Measurements from ENCODE around the gene TNFRSF4.
"Not testable (repeated sequence)": the region's sequence is repeated elsewhere in the genome, so short reads cannot be mapped to it uniquely, and the experiment has no call there.

Gene TNFRSF4

DNA sequence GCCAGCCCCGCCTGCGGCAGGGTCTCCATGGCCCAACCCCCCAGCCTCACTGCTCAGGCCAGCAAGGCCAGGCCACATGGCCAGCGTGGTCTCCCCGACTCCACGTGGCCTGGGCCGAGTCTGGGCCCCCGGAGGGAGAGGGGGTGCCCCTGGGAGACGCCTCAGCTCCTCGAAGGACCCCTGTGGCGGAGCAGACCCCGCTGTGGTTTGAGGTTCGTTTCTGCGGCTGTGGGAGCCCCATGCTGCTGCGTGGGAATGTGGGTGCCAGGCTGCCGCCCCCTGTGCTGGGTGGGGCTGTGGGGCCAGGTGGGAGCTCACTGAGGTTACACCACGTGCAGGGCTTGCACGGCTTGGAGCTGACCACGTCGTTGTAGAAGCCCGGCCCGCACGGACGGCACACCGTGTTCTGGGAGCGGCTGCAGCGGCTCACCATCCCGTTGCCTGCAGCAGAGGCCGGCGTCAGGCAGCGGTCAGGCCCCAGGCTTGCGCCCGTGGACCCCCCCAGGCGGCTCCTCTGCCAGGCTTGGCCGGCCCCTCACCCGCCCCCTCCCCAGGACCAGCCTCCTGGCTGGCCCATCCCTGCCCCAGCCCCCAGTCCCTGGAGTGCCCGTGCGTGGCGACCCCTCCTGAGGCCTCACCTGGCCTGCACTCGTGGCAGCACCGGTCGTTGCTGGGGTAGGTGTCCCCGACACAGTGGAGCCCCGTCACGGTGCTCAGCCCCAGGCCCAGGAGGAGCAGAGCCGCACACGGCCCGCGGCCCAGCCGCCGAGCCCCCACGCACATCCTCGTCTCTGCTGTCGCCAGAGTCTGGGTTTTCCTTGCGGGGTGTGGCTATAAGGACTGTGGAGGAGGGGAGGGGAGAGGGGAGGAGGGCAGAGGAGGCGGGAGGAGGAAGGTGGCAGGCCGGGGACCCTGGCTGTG, at the start of gene TNFRSF4:
Gene TNFRSF4 (minus strand): TSS at position 809 of the 921 bp plus-strand sequence. CDS start 26 bp downstream, at position 783.
- DNase-seq: no peak

DNA sequence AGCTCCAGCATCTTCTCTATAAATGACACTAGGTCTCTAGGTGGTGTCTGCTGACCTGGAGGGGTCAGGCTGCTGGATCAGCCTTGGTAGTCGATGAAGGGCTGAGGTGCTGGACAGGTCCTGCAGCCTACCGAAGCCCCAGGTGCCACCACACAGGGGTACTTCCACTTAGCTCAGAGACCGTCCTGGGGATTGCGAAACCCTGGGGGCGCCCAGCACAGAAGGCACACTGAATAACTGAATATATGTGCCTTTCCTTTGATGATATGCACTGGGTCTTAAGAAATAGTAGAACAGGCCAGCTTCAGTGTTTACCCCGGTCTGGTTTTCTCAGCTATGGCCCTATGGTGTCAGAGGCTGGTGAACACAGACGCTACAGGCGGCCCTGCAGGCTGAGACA, 48.8 kb upstream of the TNFRSF4 start:
- no peak for DNase-seq

DNA sequence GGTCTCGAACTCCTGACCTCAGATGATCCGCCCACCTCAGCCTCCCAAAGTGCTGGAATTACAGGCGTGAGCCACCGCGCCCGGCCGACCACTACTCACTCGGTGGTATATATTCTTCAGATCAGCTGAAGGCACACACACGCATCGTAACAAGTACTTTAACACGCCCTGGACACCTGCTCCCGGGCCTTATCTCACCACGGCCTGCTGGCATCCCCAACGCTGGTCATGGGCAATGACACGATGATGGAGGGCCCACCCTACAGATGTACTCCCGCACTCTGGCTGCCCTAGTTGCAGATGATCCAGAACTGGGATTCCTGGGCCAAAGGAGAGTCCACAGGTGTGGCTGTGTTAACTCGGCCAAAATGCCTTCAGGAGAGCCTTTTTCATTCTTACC, 48.1 kb upstream of the TNFRSF4 start:
- DNase-seq: no peak

DNA sequence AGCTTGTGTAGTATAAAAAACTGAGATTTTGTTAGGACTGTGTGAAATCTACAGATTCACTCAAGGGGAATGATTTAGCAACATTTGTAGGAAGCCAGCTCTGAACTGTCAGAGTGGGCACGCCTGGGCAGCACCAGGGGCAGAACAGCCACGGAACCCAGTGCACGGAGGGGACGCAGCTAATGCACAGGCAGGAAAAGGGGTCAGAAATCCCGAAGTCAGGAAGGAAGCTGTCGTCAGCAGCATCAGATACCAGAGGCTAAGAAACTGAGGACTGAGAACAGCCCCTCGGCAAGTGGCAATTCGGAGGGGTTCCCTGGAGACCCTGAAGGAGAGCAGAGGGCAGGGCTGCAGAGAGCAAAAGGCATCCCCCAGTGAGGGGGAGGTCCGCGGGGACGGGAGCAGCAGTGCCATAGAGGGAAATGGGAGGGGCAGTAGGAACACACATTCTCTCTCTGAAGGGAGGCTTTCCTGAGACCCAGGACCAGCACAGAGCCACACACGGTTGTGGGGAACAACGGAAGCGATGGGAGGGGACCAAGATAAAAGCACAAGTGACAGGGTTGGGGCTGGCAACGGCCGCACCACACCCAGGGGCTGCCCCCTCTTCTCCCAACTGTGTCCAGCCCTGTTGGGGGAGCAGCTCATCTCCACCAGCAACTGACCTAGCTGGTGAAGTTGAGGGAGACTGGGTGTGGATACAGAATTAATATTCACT, 47.0 kb upstream of the TNFRSF4 start:
- no peak for DNase-seq

DNA sequence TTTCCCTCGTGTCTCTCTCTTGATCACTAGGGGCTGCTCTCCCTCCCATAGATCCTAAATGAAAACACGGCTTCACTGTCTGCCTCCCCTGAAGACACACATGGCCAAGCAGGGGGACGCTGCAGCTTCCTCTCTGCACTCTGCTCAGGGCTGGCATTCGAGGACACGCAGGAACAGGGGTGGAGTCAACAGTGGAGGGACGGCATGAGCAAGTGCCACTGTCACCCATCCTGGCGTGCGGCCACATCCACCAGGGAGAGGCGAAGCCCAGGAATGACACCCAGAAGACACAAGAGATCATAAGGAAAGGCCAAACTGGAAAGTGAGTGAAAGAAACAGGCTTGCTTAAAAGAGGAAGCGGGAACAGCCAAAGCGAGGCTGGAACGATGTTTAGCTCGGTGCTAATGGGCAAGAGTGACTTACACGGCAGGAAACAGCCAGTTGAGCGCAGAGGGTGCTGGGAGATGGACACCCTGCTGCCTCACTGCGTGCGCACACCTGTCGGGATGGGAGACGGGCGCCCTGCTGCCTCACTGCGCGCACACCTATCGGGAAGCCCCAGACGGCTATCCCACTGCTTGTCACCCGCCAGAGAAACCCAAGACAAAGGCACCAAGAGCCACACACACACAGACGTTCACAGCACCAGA, 46.1 kb upstream of the TNFRSF4 start:
- DNase-seq: no peak

DNA sequence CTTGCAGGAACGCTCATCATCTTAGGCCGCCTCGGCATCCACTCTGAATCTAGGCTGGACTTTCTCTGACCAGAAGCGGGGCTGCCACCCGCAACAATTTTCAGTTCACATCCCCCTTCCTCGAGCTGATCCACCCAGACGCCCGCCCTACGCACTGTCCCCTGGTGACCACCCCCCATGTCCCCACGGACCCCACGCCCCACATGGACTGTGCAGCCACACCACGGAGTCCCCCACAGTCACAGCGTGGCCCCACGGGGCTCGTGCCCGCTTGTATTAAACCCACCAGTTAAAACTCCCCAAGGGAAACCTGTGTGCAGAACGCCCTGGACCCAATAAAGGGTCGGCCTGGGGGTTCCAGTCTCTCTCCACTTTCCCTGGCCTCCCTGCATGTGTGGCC, 45.6 kb upstream of the TNFRSF4 start:
- no peak for DNase-seq

DNA sequence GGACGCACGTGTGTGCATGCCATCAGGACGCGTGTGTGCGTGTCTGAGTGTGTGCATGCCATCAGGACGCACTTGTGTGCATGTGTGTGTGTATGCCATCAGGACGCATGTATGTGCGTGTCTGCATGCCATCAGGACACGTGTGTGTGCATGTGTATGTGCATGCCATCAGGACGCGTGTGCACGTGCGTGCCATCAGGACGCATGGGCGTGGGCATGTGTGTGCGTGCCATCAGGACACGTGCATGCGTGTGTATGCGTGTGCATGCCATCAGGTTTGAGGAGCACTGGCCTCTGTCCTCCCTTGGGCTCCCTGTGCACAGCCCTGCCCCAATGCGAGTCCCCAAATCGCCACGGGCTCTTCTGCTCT, 45.2 kb upstream of the TNFRSF4 start:
- DNase-seq: no peak

DNA sequence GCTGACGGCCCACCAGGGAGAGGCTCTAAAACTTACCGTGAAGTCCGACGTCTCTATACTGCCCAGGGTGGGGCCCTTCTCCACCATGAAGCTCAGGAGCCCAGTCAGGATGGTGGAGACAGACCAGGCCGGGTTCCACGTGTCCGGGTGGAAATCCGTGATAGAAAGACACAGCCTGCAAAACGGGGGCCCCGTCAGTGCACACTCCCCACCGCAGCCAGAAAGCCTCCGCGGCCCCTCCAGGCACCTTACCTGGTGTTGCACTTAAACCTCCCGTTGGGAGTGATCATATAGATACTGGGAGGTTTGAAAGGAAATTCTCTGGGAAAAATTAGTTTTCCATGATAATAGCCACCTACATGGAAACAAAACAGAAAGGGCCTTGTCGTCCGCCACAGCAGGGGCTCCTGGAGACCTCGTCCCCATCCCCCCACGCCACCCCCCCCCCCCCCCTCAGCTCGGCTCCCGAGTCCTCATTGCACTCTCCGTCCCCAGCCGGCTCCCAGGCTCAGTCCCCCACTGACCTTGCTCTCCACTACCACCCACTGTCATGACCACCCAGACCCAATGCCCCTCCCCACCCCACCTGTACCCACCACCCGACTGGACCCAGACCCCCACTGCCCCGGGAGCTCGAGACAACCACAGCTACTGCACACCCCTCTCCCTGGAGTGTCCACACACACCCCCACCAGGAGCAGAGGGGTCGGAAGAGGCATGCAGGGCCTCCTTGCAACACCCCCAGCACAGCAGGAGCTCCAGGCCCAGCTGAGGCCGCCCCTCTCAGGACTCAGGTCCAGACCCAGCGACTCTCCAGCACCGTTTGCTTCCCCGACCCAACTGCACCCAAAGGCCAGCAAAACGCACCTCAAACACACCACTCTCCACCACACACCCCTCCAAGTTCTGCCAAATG, 43.3 kb upstream of the TNFRSF4 start:
- no peak for DNase-seq

DNA sequence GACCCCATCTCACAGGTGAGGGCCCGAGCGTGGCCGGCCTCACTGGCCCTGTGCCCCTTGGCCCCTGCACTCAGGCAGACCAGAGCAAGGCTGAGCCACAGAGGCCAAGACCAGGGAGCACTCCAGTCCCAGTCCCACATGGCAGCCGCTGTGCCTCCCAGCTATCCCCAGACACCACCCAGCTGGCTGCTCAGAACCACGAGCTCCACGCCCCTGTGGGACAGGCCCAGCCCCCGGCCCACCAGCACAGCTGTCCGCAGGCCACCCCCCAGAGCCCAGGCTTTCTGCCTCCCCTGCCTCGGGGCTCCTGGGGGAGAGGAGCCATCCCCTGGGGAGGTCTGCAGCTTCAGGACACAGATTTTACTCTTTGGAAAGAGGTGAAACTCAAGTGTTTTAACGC, 41.7 kb upstream of the TNFRSF4 start:
- no peak for DNase-seq

DNA sequence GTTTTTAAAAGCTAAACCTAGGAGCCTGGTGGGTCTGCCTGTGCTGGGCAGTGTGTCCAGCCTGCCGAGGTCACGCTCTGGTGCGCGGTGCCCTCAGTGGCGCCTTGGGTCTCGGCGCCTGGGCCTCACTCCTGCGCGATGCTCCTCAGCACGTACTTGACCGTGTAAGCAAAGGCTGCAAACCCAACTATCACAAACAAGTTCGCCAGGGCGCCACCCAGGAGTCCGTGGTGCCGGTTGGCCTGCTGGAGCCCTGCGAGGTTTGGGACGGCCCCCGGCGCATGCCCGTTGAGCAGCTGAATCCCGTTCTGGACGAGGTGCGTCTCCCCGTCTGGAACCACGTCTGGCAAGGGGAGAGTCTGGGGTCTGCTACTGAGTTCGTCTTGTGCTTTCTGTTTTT, 41.1 kb upstream of the TNFRSF4 start:
- DNase-seq: no peak

DNA sequence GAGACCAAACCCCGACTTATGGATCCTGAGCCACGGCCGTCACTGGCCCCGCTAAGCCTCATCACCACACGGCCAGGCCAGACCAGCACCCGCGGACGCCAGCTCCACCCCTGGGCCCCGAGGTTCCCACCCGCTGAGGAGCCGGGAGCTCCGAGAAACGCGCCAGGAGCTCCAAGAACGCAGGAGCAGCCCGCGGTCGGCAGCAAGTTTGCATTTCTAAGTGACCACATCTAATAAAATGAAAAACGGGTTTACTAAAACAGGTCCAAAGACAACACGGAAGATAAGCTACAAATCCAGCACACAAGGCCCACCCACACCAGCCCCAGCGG, 40.7 kb upstream of the TNFRSF4 start:
- DNase-seq: no peak

DNA sequence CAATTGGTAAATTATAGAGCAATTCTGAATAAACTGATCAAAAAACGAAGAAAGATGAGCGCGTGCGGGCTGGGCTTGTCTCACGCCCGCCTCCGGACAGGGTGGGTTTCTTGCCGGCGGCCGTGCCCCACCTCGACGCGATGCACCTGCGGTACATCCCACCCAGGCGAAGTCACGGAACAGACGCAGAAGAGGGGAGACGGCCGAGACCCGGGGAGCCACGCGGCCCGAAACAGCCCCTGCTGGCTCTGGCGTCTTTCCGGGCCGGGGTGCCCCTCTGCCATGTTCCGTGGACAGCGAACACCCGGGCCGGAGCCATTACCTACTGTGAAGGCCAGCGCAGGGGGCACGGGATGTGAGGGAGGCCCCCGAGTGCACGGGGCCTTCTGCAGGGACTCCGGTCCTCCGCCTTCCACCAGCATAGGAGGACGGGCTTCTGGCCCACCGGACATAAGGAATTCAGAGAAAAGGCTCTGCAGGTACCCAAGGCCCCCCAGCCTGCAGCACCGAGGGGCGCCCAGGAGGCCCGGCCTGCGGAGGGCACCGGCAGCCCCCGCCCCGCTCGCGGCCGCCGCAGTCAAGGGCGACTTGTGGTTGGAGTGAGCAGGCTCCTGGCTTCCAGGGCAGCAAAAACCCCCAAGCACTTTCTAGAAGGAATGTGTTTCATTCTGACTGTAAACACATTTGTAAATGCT, 40.2 kb upstream of the TNFRSF4 start:
- DNase-seq: no peak

DNA sequence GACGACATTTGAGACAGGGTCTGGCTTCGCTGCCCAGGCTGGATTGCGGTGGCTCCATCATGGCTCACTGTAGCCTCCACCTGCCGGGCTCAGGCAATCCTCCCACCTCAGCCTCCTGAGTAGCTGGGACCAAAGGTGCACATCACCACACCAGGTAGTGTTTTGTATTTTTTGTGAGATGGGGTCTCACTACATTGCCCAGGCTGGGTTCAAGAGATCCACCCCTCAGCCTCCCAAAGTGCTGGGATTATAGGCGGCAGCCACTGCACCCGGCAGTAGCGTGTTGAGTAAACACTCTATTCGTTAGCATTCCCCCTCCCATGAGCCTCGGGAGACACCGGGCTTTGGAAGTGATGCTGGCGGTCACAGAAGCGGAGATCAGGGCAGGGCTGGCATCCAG, 39.4 kb upstream of the TNFRSF4 start:
- DNase-seq: no peak

DNA sequence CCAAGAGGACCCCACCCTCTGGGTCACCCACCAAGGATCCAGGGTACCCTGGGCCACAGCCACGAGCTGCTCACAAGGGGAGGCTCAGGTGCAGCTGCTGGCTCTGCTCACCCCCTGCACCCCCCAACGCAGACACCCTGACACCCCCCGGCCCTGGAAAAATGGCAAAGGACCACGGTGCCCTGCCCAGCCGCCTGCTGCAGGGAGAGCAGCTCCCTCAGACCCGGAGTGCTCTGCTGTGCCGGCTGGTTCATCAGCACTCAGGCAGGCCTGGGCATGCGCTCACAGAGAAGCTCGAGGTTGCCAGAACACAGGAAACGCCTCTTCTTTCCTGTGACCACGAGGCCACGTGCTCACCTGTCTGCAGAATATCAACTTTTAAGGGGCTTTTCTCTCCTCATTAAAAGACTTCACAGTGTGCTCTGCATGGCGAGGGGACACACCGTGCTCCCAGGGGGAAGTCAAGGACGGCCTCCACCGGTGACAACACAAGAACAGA, 36.9 kb upstream of the TNFRSF4 start:
- DNase-seq: no peak

DNA sequence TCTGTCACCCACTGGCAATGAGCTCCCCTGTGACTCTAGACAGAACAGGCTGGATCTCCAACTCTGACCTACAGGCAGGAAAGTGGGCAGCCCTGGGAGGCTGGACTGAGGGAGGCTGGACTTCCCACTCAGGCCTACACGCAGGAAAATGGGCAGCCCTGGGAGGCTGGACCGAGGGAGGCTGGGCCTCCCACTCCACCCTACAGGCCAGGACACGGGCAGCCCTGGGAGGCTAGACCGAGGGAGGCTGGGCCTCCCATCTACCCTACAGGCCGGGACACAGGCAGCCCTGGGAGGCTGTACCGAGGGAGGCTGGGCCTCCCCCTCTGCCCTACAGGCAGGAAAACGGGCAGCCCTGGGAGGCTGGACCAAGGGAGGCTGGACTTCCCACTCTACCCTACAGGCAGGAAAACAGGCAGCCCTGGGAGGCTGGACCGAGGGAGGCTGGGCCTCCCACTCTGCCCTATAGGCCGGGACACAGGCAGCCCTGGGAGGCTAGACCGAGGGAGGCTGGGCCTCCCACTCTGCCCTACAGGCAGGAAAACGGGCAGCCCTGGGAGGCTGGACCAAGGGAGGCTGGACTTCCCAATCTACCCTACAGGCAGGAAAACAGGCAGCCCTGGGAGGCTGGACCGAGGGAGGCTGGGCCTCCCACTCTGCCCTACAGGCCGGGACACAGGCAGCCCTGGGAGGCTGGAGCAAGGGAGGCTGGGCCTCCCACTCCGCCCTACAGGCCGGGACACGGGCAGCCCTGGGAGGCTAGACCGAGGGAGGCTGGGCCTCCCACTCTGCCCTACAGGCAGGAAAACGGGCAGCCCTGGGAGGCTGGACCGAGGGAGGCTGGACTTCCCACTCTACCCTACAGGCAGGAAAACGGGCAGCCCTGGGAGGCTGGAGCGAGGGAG, 34.3 kb upstream of the TNFRSF4 start:
- DNase-seq: not testable (repeated sequence)

DNA sequence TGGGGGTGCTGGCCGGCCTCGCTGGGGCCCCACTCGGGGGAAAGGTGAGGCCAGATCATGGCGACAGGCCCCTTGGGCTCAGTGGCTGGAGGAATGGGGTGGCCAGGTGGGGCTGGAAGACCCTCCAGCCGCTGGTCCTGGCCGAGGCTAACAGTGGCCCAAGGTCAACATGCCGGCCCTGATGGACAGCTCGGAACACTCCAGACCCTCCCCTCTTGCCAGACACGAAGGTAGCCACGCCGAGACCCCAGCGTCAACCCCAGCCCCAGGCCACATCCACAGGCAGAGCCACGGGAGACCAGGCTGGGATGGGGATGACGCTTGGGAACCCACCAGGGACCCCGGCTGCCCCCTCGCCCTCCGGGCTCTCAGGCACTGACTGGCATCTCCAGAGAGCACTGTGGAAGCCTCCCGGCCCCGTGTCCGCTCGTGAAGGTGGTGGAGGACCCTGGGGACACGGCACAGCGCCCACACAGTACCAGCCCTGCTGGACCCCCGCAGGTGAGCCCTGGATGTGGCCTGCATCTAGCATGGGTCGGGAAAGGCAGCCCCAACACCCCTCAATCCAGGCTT, 33.5 kb upstream of the TNFRSF4 start:
- no peak for DNase-seq

DNA sequence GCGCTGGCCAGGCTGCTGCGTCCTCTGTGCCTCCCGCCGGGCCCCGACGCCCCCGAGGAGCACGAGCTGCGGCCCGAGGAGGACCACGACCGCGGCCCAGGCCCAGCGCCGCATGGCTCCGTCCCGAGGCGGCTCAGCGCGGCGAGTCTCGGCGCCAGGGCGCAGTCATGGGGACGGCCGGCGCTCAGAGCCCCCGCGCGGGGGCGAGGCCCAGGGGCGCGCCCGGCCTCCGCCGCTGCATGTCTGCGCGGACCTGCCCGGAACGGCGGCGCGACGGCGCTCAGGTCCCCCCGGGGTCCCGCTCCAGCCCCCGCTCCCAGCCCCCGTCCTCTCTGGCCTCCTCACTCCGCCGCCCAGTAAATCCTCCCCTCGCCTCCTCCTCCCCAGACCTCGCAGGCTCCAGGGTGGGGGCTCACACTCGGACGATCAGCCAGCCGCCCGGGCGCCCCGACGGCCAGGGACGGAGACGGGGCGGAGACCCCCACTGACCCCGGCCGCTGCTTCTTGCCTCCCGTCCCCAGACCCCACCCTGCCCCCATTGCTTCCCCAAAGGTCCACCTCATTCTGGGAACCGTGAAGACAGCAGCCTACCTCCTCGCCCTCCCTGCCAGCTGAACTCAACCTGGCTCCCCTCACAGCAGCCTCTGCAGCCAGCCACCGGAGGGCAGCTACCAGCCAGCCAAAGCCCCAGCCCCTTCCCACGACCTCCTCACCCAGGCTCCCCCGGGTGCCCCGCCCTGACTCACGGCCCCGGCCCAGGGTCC, 32.8 kb upstream of the TNFRSF4 start, which contains the start of gene C1QTNF12:
Gene C1QTNF12 (minus strand): TSS at position 146 of the 764 bp plus-strand sequence. CDS start 32 bp downstream, at position 114.
- no peak for DNase-seq

DNA sequence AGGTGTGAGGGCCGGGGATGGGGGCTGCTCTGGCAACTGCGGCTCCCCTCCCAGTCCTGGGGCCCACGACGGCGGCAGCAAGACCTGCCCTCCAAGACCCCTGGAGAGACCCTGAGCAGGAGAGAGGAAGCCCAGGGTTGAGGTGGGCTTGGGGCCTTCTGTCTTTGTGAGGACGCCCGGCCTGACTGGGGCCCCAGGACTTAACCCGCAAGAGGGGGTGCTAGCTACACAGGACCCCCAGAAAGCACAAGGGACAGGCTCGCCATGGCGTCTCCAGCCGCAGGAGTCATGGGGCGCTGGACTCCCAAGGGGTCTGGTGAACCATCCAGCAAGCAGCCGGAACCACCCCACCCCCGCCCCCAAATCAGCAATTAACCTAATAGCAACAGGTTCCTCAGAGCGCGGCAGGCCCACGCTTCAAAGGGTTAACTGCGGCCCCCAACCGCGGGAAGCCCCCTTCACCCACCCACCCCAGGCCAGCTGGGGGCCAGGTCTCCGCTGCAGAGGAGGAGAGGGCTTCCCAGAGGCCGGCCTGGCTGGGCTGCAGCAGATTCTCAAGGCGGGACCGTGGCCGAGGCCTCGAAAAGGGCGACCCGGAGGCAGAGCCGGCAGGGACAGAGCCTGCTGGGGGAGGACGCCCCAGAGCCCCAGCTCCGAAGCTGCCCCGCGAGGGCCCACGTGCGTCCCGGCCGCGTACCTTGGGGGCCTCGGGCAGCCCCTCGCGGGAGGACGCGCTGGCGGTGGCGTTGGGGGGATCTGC, 32.0 kb upstream of the TNFRSF4 start:
- DNase-seq: no peak

All from NCI-H446 treated with DMSO at 0.1 percent for 48 hours (cell line).